GM21576 (cell line): ENCODE measurements around the gene ARTN.

ENCODE experiments used
- ATAC-seq: cut with Tn5 transposase; IDR thresholded peaks from one replicate; pipeline ENCODE4 v1.9.1; 2021; ENCODE audit warnings: mild to moderate bottlenecking, moderate library complexity; ENCODE audit not compliant: unreplicated experiment

Gene ARTN

DNA sequence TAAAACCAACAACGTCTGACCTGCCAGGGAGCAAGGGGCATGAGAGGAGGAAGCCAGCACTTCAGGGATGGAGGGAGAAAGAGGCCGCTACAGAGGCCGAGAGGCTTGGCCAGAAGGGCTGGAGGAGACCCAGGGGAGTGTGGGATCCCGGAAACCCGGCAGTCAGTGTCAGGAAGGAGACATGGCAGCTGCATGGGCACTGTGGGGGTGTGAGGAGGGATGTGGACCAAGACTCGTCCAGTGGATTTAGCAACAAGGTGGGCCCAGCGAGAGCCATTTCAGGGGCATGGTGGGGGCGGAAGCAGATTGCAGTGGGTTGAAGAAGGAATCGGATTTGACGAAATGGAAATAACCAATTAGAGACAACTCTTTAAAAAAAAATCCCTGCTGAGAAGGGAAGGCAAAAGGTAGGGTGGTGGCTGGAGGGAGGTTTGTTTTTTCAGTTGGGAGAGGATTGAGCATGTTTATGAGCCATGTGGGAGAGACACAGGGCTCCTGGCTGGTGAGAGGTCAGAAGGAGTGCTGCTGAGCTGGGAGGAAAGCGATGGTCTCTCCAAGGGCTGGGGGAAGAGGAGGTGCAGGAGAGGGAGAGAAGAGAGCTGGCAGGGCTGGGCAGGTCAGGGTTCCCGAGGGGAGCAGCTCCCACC, 49.8 kb downstream of the ARTN start:
- no peak for ATAC-seq

DNA sequence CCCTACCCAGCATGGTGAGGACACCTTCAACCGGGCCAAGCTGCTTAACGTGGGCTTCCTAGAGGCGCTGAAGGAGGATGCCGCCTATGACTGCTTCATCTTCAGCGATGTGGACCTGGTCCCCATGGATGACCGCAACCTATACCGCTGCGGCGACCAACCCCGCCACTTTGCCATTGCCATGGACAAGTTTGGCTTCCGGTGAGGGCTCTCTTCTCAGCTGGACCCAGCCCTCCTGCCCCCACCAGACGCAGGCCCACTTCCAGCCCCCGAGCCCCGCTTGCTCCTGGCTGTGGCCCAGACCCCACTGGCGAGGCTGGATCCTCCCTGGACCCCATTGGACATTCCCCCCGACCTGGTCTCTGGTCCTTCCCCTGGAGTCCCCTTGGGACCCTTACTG, 51.3 kb downstream of the ARTN start:
- no peak for ATAC-seq

DNA sequence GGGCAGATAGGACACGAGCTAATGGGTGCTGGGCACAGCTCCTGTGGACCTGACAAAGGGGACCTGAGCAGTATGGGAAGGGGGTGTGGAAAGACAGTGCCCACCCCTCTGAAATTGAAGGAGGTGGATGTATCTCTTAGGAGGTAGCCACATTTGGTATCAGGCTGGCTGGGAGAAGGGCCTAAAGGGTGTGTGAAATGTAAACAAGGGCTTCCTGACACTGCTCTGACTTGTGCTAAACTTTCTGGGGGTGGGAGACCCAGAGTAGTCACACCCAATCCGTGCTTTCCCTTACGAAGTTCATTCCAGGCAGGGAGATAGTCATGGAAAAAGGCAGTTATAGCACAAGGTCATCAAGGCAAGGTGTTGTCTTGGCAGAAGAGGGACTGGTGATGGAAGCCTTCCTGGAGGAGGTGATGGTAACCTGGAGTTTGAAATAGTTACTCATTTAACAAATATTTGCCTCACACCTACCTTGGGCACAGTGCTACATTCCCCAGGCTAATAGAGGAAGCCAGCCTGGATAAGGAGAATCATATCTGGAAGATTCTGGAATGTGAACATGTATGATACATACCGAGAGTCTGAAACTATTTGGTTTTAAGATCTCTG, 52.5 kb downstream of the ARTN start:
- ATAC-seq, result no peak

DNA sequence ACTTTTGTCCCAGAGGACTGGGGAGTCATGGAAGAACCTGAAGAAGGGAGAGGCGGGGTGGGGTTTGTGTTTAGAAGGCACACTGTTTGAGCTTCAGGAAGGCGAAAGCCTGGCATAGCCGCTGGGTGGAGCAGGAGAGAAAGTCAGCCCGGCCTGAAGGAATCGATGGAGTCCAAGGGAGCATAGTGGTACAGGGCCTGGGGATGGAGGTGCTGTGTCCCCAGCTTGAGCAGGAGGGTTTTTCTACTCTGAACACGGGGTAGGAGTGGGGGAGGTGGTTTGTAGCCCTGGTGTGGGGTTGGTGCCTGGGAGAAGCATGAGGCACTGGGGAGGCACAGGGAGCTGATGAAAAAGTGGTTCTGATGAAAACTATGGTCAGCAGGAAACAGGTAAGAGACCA, 53.1 kb downstream of the ARTN start:
- no peak for ATAC-seq
